Body of pancreas (tissue), 4 donors: Measurements from ENCODE around the gene NFU1.

ENCODE experiments used
- POLR2A ChIP-seq, 3 donors: fragments of 450-650 bp; IDR thresholded peaks; one replicate each; pipeline ENCODE4 v1.6.1; 2016; ENCODE audit warnings: antibody characterized with exemption in 3 of 3, mild to moderate bottlenecking in 2 of 3
- TF ChIP-seq, protein P1 (sequence below), 7 experiments: fragments of 450-650 bp in 4 of 7; fragments of 200-600 bp in 3 of 7; sonication (generic) in 3 of 7; IDR thresholded peaks; one replicate each; pipeline ENCODE4 v1.5.1; 2016 to 2019; ENCODE audit warnings: antibody characterized with exemption in 7 of 7

DNA sequence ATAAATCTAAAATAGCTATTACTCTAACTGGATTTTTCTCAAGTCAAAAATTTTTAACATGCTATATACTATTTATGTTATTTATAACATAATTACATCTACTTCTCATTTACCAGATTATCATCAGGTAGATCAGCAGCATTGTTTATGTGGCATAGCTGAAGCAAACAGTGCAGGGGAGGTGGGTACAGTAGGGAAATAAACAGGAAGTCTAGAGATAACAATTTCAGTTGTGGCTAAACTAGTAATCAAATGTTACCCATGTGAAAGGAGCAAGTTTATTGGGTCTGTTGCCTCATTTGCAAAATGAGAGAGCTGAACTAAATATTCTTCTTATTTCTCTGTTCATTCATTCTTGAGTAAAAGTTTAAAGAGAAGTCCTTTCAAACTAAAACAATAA lies 77.9 kb downstream of the NFU1 start:
- TF ChIP-seq, protein P1, sequence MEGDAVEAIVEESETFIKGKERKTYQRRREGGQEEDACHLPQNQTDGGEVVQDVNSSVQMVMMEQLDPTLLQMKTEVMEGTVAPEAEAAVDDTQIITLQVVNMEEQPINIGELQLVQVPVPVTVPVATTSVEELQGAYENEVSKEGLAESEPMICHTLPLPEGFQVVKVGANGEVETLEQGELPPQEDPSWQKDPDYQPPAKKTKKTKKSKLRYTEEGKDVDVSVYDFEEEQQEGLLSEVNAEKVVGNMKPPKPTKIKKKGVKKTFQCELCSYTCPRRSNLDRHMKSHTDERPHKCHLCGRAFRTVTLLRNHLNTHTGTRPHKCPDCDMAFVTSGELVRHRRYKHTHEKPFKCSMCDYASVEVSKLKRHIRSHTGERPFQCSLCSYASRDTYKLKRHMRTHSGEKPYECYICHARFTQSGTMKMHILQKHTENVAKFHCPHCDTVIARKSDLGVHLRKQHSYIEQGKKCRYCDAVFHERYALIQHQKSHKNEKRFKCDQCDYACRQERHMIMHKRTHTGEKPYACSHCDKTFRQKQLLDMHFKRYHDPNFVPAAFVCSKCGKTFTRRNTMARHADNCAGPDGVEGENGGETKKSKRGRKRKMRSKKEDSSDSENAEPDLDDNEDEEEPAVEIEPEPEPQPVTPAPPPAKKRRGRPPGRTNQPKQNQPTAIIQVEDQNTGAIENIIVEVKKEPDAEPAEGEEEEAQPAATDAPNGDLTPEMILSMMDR (IDR thresholded peaks at IDR 0.05) = no peak
- TF ChIP-seq POLR2A (IDR thresholded peaks at IDR 0.05) = no peak
